Measurements from ENCODE around the gene RSAD1. TPM values are rescaled to one million over a fixed set of nuclear protein-coding genes. Genes with fewer than 3 reads are reported as not detected.

The RSAD1 gene
- total and polyA plus RNA-seq, 2 donors (not counting 3 experiments of a cell fraction or from before 2014, with no cell fraction given): 20.3 to 35.5 TPM

- no peak overlapping the region for H3K4me3 ChIP-seq (replicated peaks in 1 of 3; ENCODE audit: insufficient read depth in 1 of 3, low read depth in 1 of 3, low read length in 3 of 3)
- intact Hi-C loops (cut with micrococcal nuclease): no loop called here
- no peaks in the 10 kb centered on the region for H3K4me1 ChIP-seq (ENCODE audit: control insufficient read depth, extremely low read depth, insufficient read depth, low read length)
- BruUV-seq (replicated peaks): no TSS peak
- H4K20me1 ChIP-seq (replicated peaks; ENCODE audit: control insufficient read depth, extremely low read depth, insufficient read depth, low read length): no peaks in the 10 kb centered on the region
- no peaks in the 10 kb centered on the region for H3K9me1 ChIP-seq (replicated peaks; ENCODE audit: control insufficient read depth, extremely low read depth, insufficient read depth, low read length)
- peaks cover 22 to 32% of the 10 kb centered on the region in 2 experiments for H3K27me3 ChIP-seq (ENCODE audit: control insufficient read depth in 2 of 2, insufficient read depth in 2 of 2, low read length in 2 of 2)
- H3K4me2 ChIP-seq (ENCODE audit: insufficient read depth, low read length): no peak overlapping the region
- TF ChIP-seq GATA2 (IDR thresholded peaks at IDR 0.05; ENCODE audit: insufficient read depth, insufficient read length, low read depth, low read length): no peak
- TF ChIP-seq POLR2AphosphoS5 (IDR thresholded peaks at IDR 0.05; ENCODE audit: insufficient read depth, low read depth, low read length): no peak
- no peak for TF ChIP-seq POLR2A (IDR thresholded peaks at IDR 0.05; ENCODE audit: low read depth, low read length)
- TF ChIP-seq MYC (IDR thresholded peaks at IDR 0.05; ENCODE audit: low read depth, low read length): no peak
- no peak for TF ChIP-seq EZH2 (IDR thresholded peaks at IDR 0.05; ENCODE audit: borderline replicate concordance, low read depth, low read length, severe bottlenecking)
- TF ChIP-seq, protein P1, sequence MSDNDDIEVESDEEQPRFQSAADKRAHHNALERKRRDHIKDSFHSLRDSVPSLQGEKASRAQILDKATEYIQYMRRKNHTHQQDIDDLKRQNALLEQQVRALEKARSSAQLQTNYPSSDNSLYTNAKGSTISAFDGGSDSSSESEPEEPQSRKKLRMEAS (IDR thresholded peaks at IDR 0.05; ENCODE audit: insufficient read depth, insufficient read length): no peak
- no peak for TF ChIP-seq FOS (IDR thresholded peaks at IDR 0.05; ENCODE audit: borderline replicate concordance, insufficient read depth, low read length)
- no peak for TF ChIP-seq JUN (IDR thresholded peaks at IDR 0.05; ENCODE audit: borderline replicate concordance, insufficient read depth, insufficient read length, low read depth)
- no peak for TF ChIP-seq CTCF (IDR thresholded peaks at IDR 0.05; ENCODE audit: extremely low read depth in 1 of 2, insufficient read depth in 1 of 2, low read depth in 1 of 2, low read length in 2 of 2)
- H3K27ac ChIP-seq (ENCODE audit: insufficient read depth, low read depth, low read length): no peak overlapping the region
- FAIRE-seq (no peak), DNase-seq (ENCODE audit: low read depth, low spot score) (no peak)
- no peak overlapping the region for H3K9ac ChIP-seq (replicated peaks; ENCODE audit: extremely low read depth, insufficient read depth, low read length)
- POLR2A ChIA-PET: no interaction called here
- dilution Hi-C loops (cut with MboI; ENCODE audit: extremely low pct_ligation_motif_present, low sequenced_read_pairs): no loop called here
- no peak overlapping the region for H2AFZ ChIP-seq (ENCODE audit: low read depth, low read length)
- no peaks in the 10 kb centered on the region for H3K36me3 ChIP-seq (ENCODE audit: control insufficient read depth in 2 of 2, extremely low read depth in 1 of 2, insufficient read depth in 2 of 2, low read length in 2 of 2)
- CTCF ChIA-PET: interaction anchor here (1.0 to 1.3 kb wide), 3 partner anchors 9 to 73 kb away, joined by 3 to 7 read pairs (median 4); partner anchors contain the start of gene LRRC59
- H3K9me3 ChIP-seq (replicated peaks; ENCODE audit: control insufficient read depth, insufficient read depth, low read length): no peaks in the 10 kb centered on the region
- no peaks in the 10 kb centered on the region for H3K79me2 ChIP-seq (ENCODE audit: control insufficient read depth, insufficient read depth, low read length)
Observed at GRCh38 chr17:50470426-50470825, 8.2 kb upstream of the RSAD1 start.
